ENCODE data around the gene PRPF31.
"Not testable (repeated sequence)": the region's sequence is repeated elsewhere in the genome, so short reads cannot be mapped to it uniquely, and the experiment has no call there.

PRPF31 gene

GRCh38 chr19:54115109-54116063, at the start of gene PRPF31, which contains the start of gene TFPT:
Gene PRPF31, plus strand, starts transcription at chr19:54115754. Its CDS starts 2,525 bp downstream, at chr19:54118279.
Gene TFPT, minus strand, starts transcription at chr19:54115657. Its CDS starts 388 bp downstream, at chr19:54115269.
- DNase-seq (ENCODE audit: low spot score) = peak; percentile 94

GRCh38 chr19:54069470-54069869, 46.1 kb upstream of the PRPF31 start:
- no peak for DNase-seq (ENCODE audit: low spot score)

- no peak for DNase-seq (ENCODE audit: low spot score)
Measured at GRCh38 chr19:54073829-54074228, 41.7 kb upstream of the PRPF31 start.

- no peak for DNase-seq (ENCODE audit: low spot score)
Measured at GRCh38 chr19:54074851-54075250, 40.7 kb upstream of the PRPF31 start.

GRCh38 chr19:54077334-54077733, 38.2 kb upstream of the PRPF31 start:
- DNase-seq (ENCODE audit: low spot score) = no peak

- no peak for DNase-seq (ENCODE audit: low spot score)
Measured at GRCh38 chr19:54081032-54081431, 34.5 kb upstream of the PRPF31 start, which contains the start of gene TARM1. Gene TARM1, minus strand, starts transcription at chr19:54081365. Its CDS starts 25 bp downstream, at chr19:54081340.

- no peak for DNase-seq (ENCODE audit: low spot score)
Measured at GRCh38 chr19:54084410-54084809, 31.1 kb upstream of the PRPF31 start.

- no peak for DNase-seq (ENCODE audit: low spot score)
Measured at GRCh38 chr19:54094426-54095000, 21.0 kb upstream of the PRPF31 start.

GRCh38 chr19:54095136-54095858, 20.3 kb upstream of the PRPF31 start:
- no peak for DNase-seq (ENCODE audit: low spot score)

GRCh38 chr19:54095859-54096616, 19.5 kb upstream of the PRPF31 start:
- DNase-seq (ENCODE audit: low spot score) = peak; percentile 48

- peak; percentile 29 for DNase-seq (ENCODE audit: low spot score)
Measured at GRCh38 chr19:54096617-54097106, 18.9 kb upstream of the PRPF31 start.

GRCh38 chr19:54099190-54099902, 16.2 kb upstream of the PRPF31 start:
- DNase-seq (ENCODE audit: low spot score) = no peak

- not testable (repeated sequence) for DNase-seq (ENCODE audit: low spot score)
Measured at GRCh38 chr19:54099903-54100255, 15.7 kb upstream of the PRPF31 start.

- DNase-seq (ENCODE audit: low spot score) = no peak
Measured at GRCh38 chr19:54100561-54100960, 15.0 kb upstream of the PRPF31 start, which contains the start of gene OSCAR. Gene OSCAR, minus strand, starts transcription at chr19:54100803. Its CDS starts 11 bp downstream, at chr19:54100792.

GRCh38 chr19:54102421-54103169, 13.0 kb upstream of the PRPF31 start, which contains the start of gene NDUFA3:
Gene NDUFA3, plus strand, starts transcription at chr19:54102855. Its CDS starts 24 bp downstream, at chr19:54102879.
- DNase-seq (ENCODE audit: low spot score) = peak; percentile 99

GRCh38 chr19:54104998-54105715, 10.4 kb upstream of the PRPF31 start:
- DNase-seq (ENCODE audit: low spot score) = no peak

GRCh38 chr19:54105796-54106195, 9.8 kb upstream of the PRPF31 start:
- no peak for DNase-seq (ENCODE audit: low spot score)

GRCh38 chr19:54106716-54107115, 8.8 kb upstream of the PRPF31 start:
- no peak for DNase-seq (ENCODE audit: low spot score)

- no peak for DNase-seq (ENCODE audit: low spot score)
Measured at GRCh38 chr19:54107876-54108490, 7.6 kb upstream of the PRPF31 start.
